Measurements from ENCODE around the gene RBBP8NL.

DNA sequence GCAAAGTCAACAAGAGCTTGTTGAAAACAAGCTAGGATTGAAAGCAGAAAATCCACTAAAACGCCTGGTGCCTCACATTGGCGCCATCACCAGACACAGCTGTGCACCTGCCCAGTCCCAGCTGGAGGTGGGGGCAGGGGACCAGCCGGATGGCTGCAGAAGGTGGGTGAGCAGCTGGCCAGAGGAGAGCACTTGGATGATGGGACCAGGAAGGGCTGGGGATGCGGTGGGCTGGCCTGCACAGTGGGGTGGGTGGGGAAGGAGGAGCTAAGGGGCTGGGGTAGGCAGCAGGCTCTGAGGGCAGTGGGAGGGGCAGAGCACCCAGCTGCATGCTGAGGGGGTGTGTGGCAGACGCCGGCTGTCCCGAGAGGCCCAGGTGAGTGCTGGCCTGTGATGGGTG is 27.3 kb downstream of the RBBP8NL start:
- no peak for TF ChIP-seq CTCF (conservative IDR thresholded peaks at IDR 0.05; ENCODE audit: low read depth, low read length)
- TF ChIP-seq EZH2 (IDR thresholded peaks at IDR 0.05; ENCODE audit: borderline replicate concordance, low read depth, low read length, poor library complexity, severe bottlenecking), result no peak
